Panc1 (cell line): ENCODE measurements around the gene SUCO. TPM values are rescaled to one million over a fixed set of nuclear protein-coding genes. Genes with fewer than 3 reads are reported as not detected.

Source experiments
- ATAC-seq: fragments of 200-7000 bp; cut with Tn5 transposase; 2 replicates; pipeline ENCODE4 v1.9.1; 2020; ENCODE audit warnings: mild to moderate bottlenecking, moderate library complexity
- BruUV-seq: library from RNA; stranded (reverse); fragments of 400-500 nt; replicated peaks from 2 replicates; lab custom pipeline; 2021; lab: Mats Ljungman, UMichigan
- CTCF ChIA-PET: fragments of 300-600 bp; sonication (Branson Sonifier 250); formaldehyde crosslinking; loops from one replicate; lab custom pipeline; 2022; ENCODE audit warnings: antibody characterized with exemption; lab: Charles Lee
- POLR2A ChIA-PET: fragments of 300-600 bp; sonication (Branson Sonifier 250); formaldehyde crosslinking; loops from one replicate; lab custom pipeline; 2022; ENCODE audit warnings: antibody characterized with exemption; lab: Charles Lee
- DNase-seq: peaks from one replicate; pipeline ENCODE4 v3.0.0-alpha.2; 2010; ENCODE audit warnings: low read depth, low spot score
- H3K27ac ChIP-seq: 2 replicates; pipeline ENCODE4 v1.5.1; 2011; ENCODE audit warnings: mild to moderate bottlenecking, low read length, inconsistent platforms
- H3K27me3 ChIP-seq: fragments of 200-500 bp; sonication (Bioruptor generic); 2 replicates; pipeline ENCODE4 v1.6.0; 2014; ENCODE audit warnings: low read length, inconsistent platforms; ENCODE audit not compliant: control insufficient read depth, insufficient read depth
- H3K36me3 ChIP-seq: fragments of 200-500 bp; sonication (Bioruptor generic); 2 replicates; pipeline ENCODE4 v1.5.1; 2014; ENCODE audit warnings: inconsistent platforms, mild to moderate bottlenecking, low read length, moderate library complexity; ENCODE audit not compliant: control insufficient read depth, insufficient read depth
- H3K4me1 ChIP-seq: 2 replicates; pipeline ENCODE4 v1.5.1; 2011; ENCODE audit warnings: inconsistent platforms, mild to moderate bottlenecking, low read length, moderate library complexity; ENCODE audit not compliant: control insufficient read depth, insufficient read depth
- H3K4me3 ChIP-seq, 2 experiments: 2 replicates each; pipeline ENCODE4 v1.5.1; 2011 to 2012; ENCODE audit warnings: low read depth in 2 of 2, low read length in 2 of 2, mild to moderate bottlenecking in 2 of 2, inconsistent platforms in 1 of 2, moderate library complexity in 1 of 2
- H3K9me3 ChIP-seq: fragments of 200-500 bp; sonication (Bioruptor generic); 2 replicates; pipeline ENCODE4 v1.5.1; 2014; ENCODE audit warnings: low read depth, mild to moderate bottlenecking, inconsistent platforms, low read length, moderate library complexity; ENCODE audit not compliant: control insufficient read depth, insufficient read depth
- POLR2AphosphoS5 ChIP-seq: IDR thresholded peaks from 2 replicates; pipeline ENCODE4 v1.6.1; 2012; ENCODE audit warnings: mild to moderate bottlenecking, low read depth, low read length, moderate library complexity
- SIN3A ChIP-seq: IDR thresholded peaks from 2 replicates; pipeline ENCODE4 v1.6.1; 2012; ENCODE audit warnings: low read depth, mild to moderate bottlenecking, low read length, moderate library complexity, borderline replicate concordance; ENCODE audit not compliant: insufficient read depth
- TCF7L2 ChIP-seq: IDR thresholded peaks from 2 replicates; pipeline ENCODE4 v1.6.1; 2011; ENCODE audit warnings: mild to moderate bottlenecking, low read depth, low read length, inconsistent platforms
- in situ Hi-C: cut with HindIII; loops from 2 replicates; pipeline ENCODE4 v1.10.0; 2016; ENCODE audit warnings: low sequenced_read_pairs, low pct_unique_long_range_greater_than_20kb
- intact Hi-C: fragments of 100-400 bp; cut with micrococcal nuclease; formaldehyde crosslinking; loops from one replicate; pipeline ENCODE4 v1.10.0; 2022; ENCODE audit not compliant: unreplicated experiment
- total RNA-seq: library from RNA; stranded (reverse); gene quantifications from one replicate; pipeline ENCODE4 v1.2.1, GENCODE V29; 2021; ENCODE audit not compliant: unreplicated experiment
- TF ChIP-seq, protein P1 (sequence below), 2 experiments: IDR thresholded peaks; 2 replicates each; pipeline ENCODE4 v1.6.1; 2011 to 2012; ENCODE audit warnings: low read depth in 2 of 2, control low read depth in 1 of 2, low read length in 1 of 2, mild to moderate bottlenecking in 1 of 2, moderate library complexity in 1 of 2; ENCODE audit not compliant: insufficient read depth in 1 of 2
- TF ChIP-seq, protein P2 (sequence below): fragments of 450-650 bp; IDR thresholded peaks from 2 replicates; pipeline ENCODE4 v1.5.1; 2017; ENCODE audit warnings: mild to moderate bottlenecking

Gene SUCO
- total RNA-seq, 1 experiment from 2014 or later = 31.3 TPM

DNA sequence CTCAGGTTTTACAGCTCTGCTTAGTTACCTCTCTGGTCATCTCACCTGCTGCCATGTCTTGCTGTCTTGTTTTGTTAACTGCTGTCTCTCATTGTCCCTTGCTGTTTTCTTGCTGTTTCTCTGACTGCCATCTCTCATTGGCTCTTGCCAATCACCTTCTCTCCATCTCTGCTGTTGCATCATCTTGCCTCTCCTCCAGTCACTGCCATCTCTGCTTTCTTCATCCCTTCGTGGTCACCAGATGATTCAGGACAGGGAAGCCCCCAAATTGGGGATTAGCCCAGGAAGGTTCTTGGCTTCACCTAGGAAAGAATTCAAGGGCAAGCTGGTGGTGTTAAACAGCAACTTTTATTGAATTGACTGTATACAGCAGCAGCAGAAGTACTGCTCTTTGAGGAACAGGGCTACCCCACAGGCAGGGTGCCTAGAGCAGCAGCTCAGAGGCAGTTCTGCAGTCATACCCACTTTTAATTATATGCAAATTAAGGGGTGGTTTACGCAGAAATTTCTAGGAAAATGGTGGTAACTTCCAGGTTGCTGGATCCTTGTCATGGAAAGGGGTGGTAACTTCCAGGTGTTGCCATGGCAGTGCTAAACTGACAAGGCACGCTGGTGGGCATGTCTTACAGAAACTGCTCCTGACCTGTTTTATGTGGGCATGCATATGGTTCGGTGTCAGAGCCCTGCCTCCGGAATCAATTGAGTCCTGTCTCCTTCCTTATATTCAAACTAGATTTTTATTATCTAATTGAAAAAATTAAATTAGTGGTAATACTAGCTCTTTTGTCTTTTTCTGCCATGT, 33.4 kb downstream of the SUCO start:
- Histone ChIP-seq H3K27me3 (no peaks in the 10 kb centered on the region), H3K4me3 (no peak overlapping the region), H3K36me3 (peaks cover 15% of the 10 kb centered on the region; the same call in 1 of the 2 replicates), H3K27ac (no peak overlapping the region; the same call in 1 of the 2 replicates), H3K4me1 (no peaks in the 10 kb centered on the region), H3K9me3 (no peaks in the 10 kb centered on the region)
- CTCF ChIA-PET = no interaction called here
- POLR2A ChIA-PET = interaction anchor here (0.6 kb wide), 1 partner anchor 151 kb away, joined by 7 read pairs; no protein-coding TSS in a partner anchor
- no TSS peak for BruUV-seq
- no peak for DNase-seq
- ATAC-seq = no peak
- TF ChIP-seq, protein P1, sequence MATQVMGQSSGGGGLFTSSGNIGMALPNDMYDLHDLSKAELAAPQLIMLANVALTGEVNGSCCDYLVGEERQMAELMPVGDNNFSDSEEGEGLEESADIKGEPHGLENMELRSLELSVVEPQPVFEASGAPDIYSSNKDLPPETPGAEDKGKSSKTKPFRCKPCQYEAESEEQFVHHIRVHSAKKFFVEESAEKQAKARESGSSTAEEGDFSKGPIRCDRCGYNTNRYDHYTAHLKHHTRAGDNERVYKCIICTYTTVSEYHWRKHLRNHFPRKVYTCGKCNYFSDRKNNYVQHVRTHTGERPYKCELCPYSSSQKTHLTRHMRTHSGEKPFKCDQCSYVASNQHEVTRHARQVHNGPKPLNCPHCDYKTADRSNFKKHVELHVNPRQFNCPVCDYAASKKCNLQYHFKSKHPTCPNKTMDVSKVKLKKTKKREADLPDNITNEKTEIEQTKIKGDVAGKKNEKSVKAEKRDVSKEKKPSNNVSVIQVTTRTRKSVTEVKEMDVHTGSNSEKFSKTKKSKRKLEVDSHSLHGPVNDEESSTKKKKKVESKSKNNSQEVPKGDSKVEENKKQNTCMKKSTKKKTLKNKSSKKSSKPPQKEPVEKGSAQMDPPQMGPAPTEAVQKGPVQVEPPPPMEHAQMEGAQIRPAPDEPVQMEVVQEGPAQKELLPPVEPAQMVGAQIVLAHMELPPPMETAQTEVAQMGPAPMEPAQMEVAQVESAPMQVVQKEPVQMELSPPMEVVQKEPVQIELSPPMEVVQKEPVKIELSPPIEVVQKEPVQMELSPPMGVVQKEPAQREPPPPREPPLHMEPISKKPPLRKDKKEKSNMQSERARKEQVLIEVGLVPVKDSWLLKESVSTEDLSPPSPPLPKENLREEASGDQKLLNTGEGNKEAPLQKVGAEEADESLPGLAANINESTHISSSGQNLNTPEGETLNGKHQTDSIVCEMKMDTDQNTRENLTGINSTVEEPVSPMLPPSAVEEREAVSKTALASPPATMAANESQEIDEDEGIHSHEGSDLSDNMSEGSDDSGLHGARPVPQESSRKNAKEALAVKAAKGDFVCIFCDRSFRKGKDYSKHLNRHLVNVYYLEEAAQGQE (IDR thresholded peaks at IDR 0.05; ENCODE audit: insufficient read depth in 1 of 2, low read depth in 2 of 2, low read length in 1 of 2) = no peak
- TF ChIP-seq POLR2AphosphoS5 = no peak
- no peak for TF ChIP-seq TCF7L2
- TF ChIP-seq, protein P2, sequence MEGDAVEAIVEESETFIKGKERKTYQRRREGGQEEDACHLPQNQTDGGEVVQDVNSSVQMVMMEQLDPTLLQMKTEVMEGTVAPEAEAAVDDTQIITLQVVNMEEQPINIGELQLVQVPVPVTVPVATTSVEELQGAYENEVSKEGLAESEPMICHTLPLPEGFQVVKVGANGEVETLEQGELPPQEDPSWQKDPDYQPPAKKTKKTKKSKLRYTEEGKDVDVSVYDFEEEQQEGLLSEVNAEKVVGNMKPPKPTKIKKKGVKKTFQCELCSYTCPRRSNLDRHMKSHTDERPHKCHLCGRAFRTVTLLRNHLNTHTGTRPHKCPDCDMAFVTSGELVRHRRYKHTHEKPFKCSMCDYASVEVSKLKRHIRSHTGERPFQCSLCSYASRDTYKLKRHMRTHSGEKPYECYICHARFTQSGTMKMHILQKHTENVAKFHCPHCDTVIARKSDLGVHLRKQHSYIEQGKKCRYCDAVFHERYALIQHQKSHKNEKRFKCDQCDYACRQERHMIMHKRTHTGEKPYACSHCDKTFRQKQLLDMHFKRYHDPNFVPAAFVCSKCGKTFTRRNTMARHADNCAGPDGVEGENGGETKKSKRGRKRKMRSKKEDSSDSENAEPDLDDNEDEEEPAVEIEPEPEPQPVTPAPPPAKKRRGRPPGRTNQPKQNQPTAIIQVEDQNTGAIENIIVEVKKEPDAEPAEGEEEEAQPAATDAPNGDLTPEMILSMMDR = no peak
- in situ Hi-C loops (no loop called here), intact Hi-C loops (no loop called here)

DNA sequence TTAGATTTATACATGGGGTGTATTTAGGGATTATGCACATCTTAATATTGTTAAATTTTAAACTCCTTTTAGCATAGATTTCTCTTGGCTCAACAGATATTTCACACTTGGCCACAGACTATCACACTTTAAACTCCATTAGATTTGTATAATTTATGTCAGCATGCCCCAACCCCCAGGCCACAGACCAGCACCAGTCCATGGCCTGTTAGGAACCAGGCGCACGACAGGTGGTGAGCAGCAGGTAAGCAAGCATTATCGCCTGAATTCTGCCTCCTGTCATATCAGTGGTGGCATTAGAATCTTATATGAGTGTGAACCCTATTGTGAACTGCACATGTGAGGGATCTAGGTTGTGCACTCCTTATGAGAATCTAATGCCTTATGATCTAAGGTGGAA, 34.8 kb downstream of the SUCO start:
- DNase-seq = no peak
- TF ChIP-seq POLR2AphosphoS5 (no peak), SIN3A (no peak), TCF7L2 (no peak)
- TF ChIP-seq, protein P1 (IDR thresholded peaks at IDR 0.05; ENCODE audit: insufficient read depth in 1 of 2, low read depth in 2 of 2, low read length in 1 of 2) = no peak
- TF ChIP-seq, protein P2 = no peak
- ChIA-PET POLR2A (no interaction called here), CTCF (no interaction called here)
- Histone ChIP-seq H3K27ac (no peak overlapping the region), H3K4me1 (no peaks in the 10 kb centered on the region), H3K4me3 (no peak overlapping the region), H3K9me3 (no peaks in the 10 kb centered on the region), H3K27me3 (no peaks in the 10 kb centered on the region), H3K36me3 (peaks cover 15% of the 10 kb centered on the region; the same call in 1 of the 2 replicates)
- BruUV-seq = no TSS peak
- intact Hi-C loops = no loop called here
- in situ Hi-C loops = no loop called here
- no peak for ATAC-seq
